ENCODE results near the gene TTC24.

The TTC24 gene

GRCh38 chr1:156547434-156547833, 32.1 kb upstream of the TTC24 start:
- no peak for DNase-seq (ENCODE audit: low read depth)
- TF ChIP-seq, protein P1, sequence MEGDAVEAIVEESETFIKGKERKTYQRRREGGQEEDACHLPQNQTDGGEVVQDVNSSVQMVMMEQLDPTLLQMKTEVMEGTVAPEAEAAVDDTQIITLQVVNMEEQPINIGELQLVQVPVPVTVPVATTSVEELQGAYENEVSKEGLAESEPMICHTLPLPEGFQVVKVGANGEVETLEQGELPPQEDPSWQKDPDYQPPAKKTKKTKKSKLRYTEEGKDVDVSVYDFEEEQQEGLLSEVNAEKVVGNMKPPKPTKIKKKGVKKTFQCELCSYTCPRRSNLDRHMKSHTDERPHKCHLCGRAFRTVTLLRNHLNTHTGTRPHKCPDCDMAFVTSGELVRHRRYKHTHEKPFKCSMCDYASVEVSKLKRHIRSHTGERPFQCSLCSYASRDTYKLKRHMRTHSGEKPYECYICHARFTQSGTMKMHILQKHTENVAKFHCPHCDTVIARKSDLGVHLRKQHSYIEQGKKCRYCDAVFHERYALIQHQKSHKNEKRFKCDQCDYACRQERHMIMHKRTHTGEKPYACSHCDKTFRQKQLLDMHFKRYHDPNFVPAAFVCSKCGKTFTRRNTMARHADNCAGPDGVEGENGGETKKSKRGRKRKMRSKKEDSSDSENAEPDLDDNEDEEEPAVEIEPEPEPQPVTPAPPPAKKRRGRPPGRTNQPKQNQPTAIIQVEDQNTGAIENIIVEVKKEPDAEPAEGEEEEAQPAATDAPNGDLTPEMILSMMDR (conservative IDR thresholded peaks at IDR 0.05; ENCODE audit: control insufficient read depth, insufficient read depth, low read depth, low read length) = no peak
- H3K4me3 ChIP-seq (ENCODE audit: control insufficient read depth, low read depth, low read length) = no peak overlapping the region

- no peak overlapping the region for H3K4me3 ChIP-seq (ENCODE audit: control insufficient read depth, low read depth, low read length)
- TF ChIP-seq, protein P1 (conservative IDR thresholded peaks at IDR 0.05; ENCODE audit: control insufficient read depth, insufficient read depth, low read depth, low read length) = no peak
- no peak for DNase-seq (ENCODE audit: low read depth)
These were observed 31.5 kb upstream of the TTC24 start for GRCh38 chr1:156547982-156548381.

- TF ChIP-seq, protein P1 (conservative IDR thresholded peaks at IDR 0.05; ENCODE audit: control insufficient read depth, insufficient read depth, low read depth, low read length) = no peak
- DNase-seq (ENCODE audit: low read depth) = no peak
- no peak overlapping the region for H3K4me3 ChIP-seq (ENCODE audit: control insufficient read depth, low read depth, low read length)
These were observed 30.1 kb upstream of the TTC24 start for GRCh38 chr1:156549390-156549789.

GRCh38 chr1:156549831-156550230, 29.7 kb upstream of the TTC24 start:
- TF ChIP-seq, protein P1 (conservative IDR thresholded peaks at IDR 0.05; ENCODE audit: control insufficient read depth, insufficient read depth, low read depth, low read length) = no peak

GRCh38 chr1:156550346-156550745, 29.2 kb upstream of the TTC24 start:
- TF ChIP-seq, protein P1 (conservative IDR thresholded peaks at IDR 0.05; ENCODE audit: control insufficient read depth, insufficient read depth, low read depth, low read length) = no peak
- DNase-seq (ENCODE audit: low read depth) = no peak
- H3K4me3 ChIP-seq (ENCODE audit: control insufficient read depth, low read depth, low read length) = no peak overlapping the region

More at GRCh38 chr1:156549831-156550230, 29.7 kb upstream of the TTC24 start:
- no peak for DNase-seq (ENCODE audit: low read depth)
- no peak overlapping the region for H3K4me3 ChIP-seq (ENCODE audit: control insufficient read depth, low read depth, low read length)

DNA sequence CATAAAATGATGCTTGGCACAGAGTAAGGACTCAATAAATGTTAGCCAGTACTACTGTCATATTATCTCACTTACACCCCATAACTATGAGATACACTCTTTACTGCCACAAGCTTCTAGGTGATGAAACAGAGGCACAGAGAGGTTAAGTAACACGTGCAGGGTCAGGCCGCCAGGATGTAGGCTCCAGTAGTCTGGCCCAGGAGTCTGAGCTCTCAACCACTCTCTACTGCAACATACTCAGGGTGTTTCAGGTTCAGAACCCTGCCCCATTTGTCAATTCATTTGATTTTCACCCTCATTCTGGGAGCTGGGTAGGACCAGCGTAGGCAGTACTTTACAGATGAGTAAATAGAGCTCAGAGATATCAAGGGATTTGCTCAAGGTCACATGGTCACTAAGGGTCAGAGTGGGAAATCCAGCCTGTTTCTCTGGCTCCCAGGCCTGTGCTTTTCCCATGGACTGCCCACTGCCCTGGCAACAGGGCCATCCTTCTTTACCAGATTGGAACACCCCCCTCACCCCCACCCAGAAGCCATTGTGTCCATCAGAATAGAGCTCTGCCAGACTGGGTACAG, 28.4 kb upstream of the TTC24 start:
- no peak for DNase-seq (ENCODE audit: low read depth)
- H3K4me3 ChIP-seq (ENCODE audit: control insufficient read depth, low read depth, low read length) = no peak overlapping the region
- TF ChIP-seq, protein P1 (conservative IDR thresholded peaks at IDR 0.05; ENCODE audit: control insufficient read depth, insufficient read depth, low read depth, low read length) = no peak

DNA sequence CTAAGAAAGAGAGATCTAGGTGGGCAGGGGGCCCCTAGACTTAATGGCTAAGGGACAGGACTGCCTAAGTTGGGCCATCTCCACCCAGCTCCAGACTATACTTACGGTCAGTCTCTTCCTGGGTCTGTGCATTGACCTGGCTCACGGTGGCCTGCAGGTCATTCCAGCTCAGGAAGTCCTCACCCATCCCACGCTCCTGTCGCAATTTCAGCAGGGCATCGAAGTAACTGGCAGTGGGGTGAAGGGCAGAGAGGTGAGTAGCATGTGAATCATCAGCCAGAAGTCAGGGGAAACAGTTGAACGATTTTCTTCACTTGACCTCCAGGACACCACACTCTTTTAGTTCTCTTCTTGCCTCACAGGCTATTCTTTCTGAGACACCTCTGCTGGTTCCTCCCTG, 27.7 kb upstream of the TTC24 start:
- H3K4me3 ChIP-seq (ENCODE audit: control insufficient read depth, low read depth, low read length) = no peak overlapping the region
- peak; percentile 68 for DNase-seq (ENCODE audit: low read depth)

More for the DNA sequence above, 27.7 kb upstream of the TTC24 start:
- TF ChIP-seq, protein P1 (conservative IDR thresholded peaks at IDR 0.05; ENCODE audit: control insufficient read depth, insufficient read depth, low read depth, low read length) = no peak
